ENCODE measurements around the gene SYDE1.

DNA sequence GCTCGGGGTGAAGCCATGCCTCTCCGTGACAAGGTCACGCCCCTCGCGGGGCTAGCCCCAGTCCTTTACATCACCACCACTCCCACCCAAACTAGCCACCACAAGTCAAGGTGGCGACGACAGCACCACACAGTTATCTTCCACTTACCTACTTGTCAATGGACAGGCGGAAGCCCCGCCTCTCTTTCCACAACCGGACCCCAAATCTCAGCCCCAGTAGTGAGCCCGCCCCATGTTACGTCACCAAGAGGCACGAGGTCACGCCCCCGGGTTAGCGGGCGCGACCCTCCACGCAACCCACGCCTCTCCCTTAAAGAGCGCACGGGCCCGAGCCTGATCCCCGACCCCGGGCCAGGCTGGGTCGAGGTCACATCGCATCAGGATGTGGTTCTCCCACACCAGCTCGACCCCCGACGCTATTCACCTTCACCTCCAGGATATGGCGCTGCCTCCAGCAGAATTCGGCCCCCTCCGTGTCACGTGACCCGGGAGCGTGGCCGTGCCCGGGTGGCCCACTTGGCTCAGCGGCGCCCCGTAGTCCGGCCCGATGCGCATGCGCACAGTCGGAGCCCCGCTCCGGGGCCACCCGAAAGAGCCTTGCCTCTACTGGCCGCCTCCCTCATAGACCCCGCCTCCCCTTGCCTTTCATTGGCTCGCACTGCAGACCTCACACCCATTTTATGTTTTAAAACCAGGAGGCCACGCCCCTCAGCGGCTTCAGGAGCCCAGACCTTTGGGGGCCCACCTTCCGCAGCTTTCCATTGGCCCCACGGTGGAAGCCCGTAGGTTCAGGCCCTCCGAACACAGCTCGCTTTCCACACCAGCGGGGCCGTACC, 18.2 kb downstream of the SYDE1 start:
- peak; percentile 86 for TF ChIP-seq POLR2A (IDR thresholded peaks at IDR 0.05; ENCODE audit: low read depth, low read length)
- peak; percentile 89 for TF ChIP-seq POLR2AphosphoS5 (IDR thresholded peaks at IDR 0.05; ENCODE audit: low read depth, low read length)

All from GM12892 (cell line).